Esophagus squamous epithelium (tissue), 4 donors: ENCODE data around the gene FKBP8.

ENCODE experiments used
- CTCF ChIP-seq, 6 experiments: fragments of 450-650 bp in 4 of 6; fragments of 200-600 bp in 2 of 6; sonication (generic) in 2 of 6; IDR thresholded peaks; one replicate each; pipeline ENCODE4 v1.5.1; 2016 to 2019; ENCODE audit warnings: antibody characterized with exemption in 6 of 6, mild to moderate bottlenecking in 4 of 6, moderate library complexity in 4 of 6
- POLR2A ChIP-seq, 4 donors: fragments of 450-650 bp; IDR thresholded peaks; one replicate each; pipeline ENCODE4 v1.6.1; 2017; ENCODE audit warnings: antibody characterized with exemption in 4 of 4, mild to moderate bottlenecking in 4 of 4, moderate library complexity in 3 of 4

- TF ChIP-seq CTCF (IDR thresholded peaks at IDR 0.05) (no peak), POLR2A (IDR thresholded peaks at IDR 0.05) (no peak)
These were observed 34.8 kb downstream of the FKBP8 start for GRCh38 chr19:18508585-18508984.
